HEK293T (cell line): ENCODE data around the gene LINC01488.

Experiments used
- CTCF ChIA-PET: fragments of 350-600 bp; formaldehyde crosslinking; extraction: SDS; loops from one replicate; lab custom pipeline; 2021; ENCODE audit warnings: antibody characterized with exemption, inconsistent platforms; lab: Yijun Ruan, JAX
- POLR2A ChIA-PET: fragments of 350-600 bp; formaldehyde crosslinking; extraction: SDS; loops from one replicate; lab custom pipeline; 2020; ENCODE audit warnings: antibody characterized with exemption, inconsistent platforms; lab: Yijun Ruan, JAX
- DNase-seq: peaks from one replicate; pipeline ENCODE4 v3.0.0; 2012; ENCODE audit warnings: mixed read lengths; ENCODE audit errors: extremely low spot score
- ARNT ChIP-seq: fragments of 450-650 bp; IDR thresholded peaks from 2 replicates; pipeline ENCODE4 v1.6.1; 2017; ENCODE audit warnings: mild to moderate bottlenecking
- BHLHE40 ChIP-seq: fragments of 450-650 bp; IDR thresholded peaks from 2 replicates; pipeline ENCODE4 v1.6.1; 2016; ENCODE audit warnings: mild to moderate bottlenecking, moderate library complexity, borderline replicate concordance
- CTBP1 ChIP-seq: fragments of 450-650 bp; IDR thresholded peaks from 2 replicates; pipeline ENCODE4 v1.6.1; 2016; ENCODE audit warnings: borderline replicate concordance
- ELF4 ChIP-seq: fragments of 450-650 bp; IDR thresholded peaks from 2 replicates; pipeline ENCODE4 v1.6.1; 2017; ENCODE audit warnings: antibody characterized with exemption
- FOXA1 ChIP-seq: fragments of 450-650 bp; IDR thresholded peaks from 2 replicates; pipeline ENCODE4 v1.6.1; 2016; ENCODE audit warnings: mild to moderate bottlenecking
- FOXK2 ChIP-seq: fragments of 450-650 bp; IDR thresholded peaks from 2 replicates; pipeline ENCODE4 v1.6.1; 2016; ENCODE audit warnings: mild to moderate bottlenecking
- FOXM1 ChIP-seq: fragments of 450-650 bp; IDR thresholded peaks from 2 replicates; pipeline ENCODE4 v1.6.1; 2017; ENCODE audit warnings: mild to moderate bottlenecking, borderline replicate concordance
- HDGF ChIP-seq: fragments of 450-650 bp; IDR thresholded peaks from 2 replicates; pipeline ENCODE4 v1.6.1; 2017; ENCODE audit warnings: antibody characterized with exemption, borderline replicate concordance
- L3MBTL2 ChIP-seq: fragments of 450-650 bp; conservative IDR thresholded peaks from 2 replicates; pipeline ENCODE4 v1.6.1; 2016; ENCODE audit warnings: mild to moderate bottlenecking
- LEF1 ChIP-seq: fragments of 450-650 bp; IDR thresholded peaks from 2 replicates; pipeline ENCODE4 v1.6.1; 2017; ENCODE audit warnings: mild to moderate bottlenecking, borderline replicate concordance
- NFRKB ChIP-seq: fragments of 450-650 bp; IDR thresholded peaks from 2 replicates; pipeline ENCODE4 v1.6.1; 2016; ENCODE audit warnings: mild to moderate bottlenecking, moderate library complexity
- PKNOX1 ChIP-seq: fragments of 450-650 bp; IDR thresholded peaks from 2 replicates; pipeline ENCODE4 v1.6.1; 2016
- SP1 ChIP-seq: fragments of 450-650 bp; IDR thresholded peaks from 2 replicates; pipeline ENCODE4 v1.6.1; 2017
- SUZ12 ChIP-seq: fragments of 450-650 bp; IDR thresholded peaks from 2 replicates; pipeline ENCODE4 v1.6.1; 2016; ENCODE audit warnings: mild to moderate bottlenecking
- TARDBP ChIP-seq: fragments of 450-650 bp; IDR thresholded peaks from 2 replicates; pipeline ENCODE4 v1.6.1; 2016
- ZNF384 ChIP-seq: fragments of 450-650 bp; IDR thresholded peaks from 2 replicates; pipeline ENCODE4 v1.6.1; 2016

Gene LINC01488

GRCh38 chr11:69439127-69439526 lies 42.3 kb upstream of the LINC01488 start:
- no peak for DNase-seq

GRCh38 chr11:69439651-69440464 lies 41.6 kb upstream of the LINC01488 start:
- CTCF ChIA-PET, result no interaction called here

More at GRCh38 chr11:69439127-69439526, 42.3 kb upstream of the LINC01488 start:
- TF ChIP-seq FOXM1 (no peak), ELF4 (no peak), CTBP1 (no peak), BHLHE40 (no peak), ARNT (no peak), LEF1 (no peak), FOXA1 (no peak), SP1 (no peak), FOXK2 (no peak)
- CTCF ChIA-PET, result interaction anchor here (0.7 kb wide), 1 partner anchor 27 kb away, joined by 3 read pairs; no protein-coding TSS in a partner anchor
- POLR2A ChIA-PET, result no interaction called here

GRCh38 chr11:69440876-69441275 lies 40.6 kb upstream of the LINC01488 start:
- TF ChIP-seq LEF1, result no peak
- TF ChIP-seq FOXK2, result no peak
- TF ChIP-seq FOXM1, result no peak
- TF ChIP-seq BHLHE40, result no peak
- TF ChIP-seq HDGF, result no peak
- no peak for TF ChIP-seq SP1
- no peak for TF ChIP-seq FOXA1
- no peak for TF ChIP-seq ZNF384
- TF ChIP-seq ELF4, result no peak
- TF ChIP-seq CTBP1, result no peak
- TF ChIP-seq PKNOX1, result no peak
- TF ChIP-seq NFRKB, result no peak
- no peak for TF ChIP-seq SUZ12
- TF ChIP-seq TARDBP, result no peak
- ChIA-PET POLR2A (no interaction called here), CTCF (no interaction called here)
- DNase-seq, result no peak

More at GRCh38 chr11:69439651-69440464, 41.6 kb upstream of the LINC01488 start:
- POLR2A ChIA-PET, result no interaction called here
- DNase-seq, result no peak
- no peak for TF ChIP-seq FOXK2
- no peak for TF ChIP-seq L3MBTL2
- no peak for TF ChIP-seq BHLHE40
- TF ChIP-seq PKNOX1, result no peak
- no peak for TF ChIP-seq FOXM1

- POLR2A ChIA-PET, result no interaction called here
Measured at GRCh38 chr11:69442012-69442806, 39.3 kb upstream of the LINC01488 start.

GRCh38 chr11:69442807-69443137 lies 38.7 kb upstream of the LINC01488 start:
- TF ChIP-seq ZNF384, result no peak
- no peak for TF ChIP-seq FOXM1
- no peak for TF ChIP-seq ARNT
- no peak for TF ChIP-seq SUZ12
- no peak for TF ChIP-seq LEF1
- TF ChIP-seq BHLHE40, result no peak
- TF ChIP-seq FOXK2, result no peak
- TF ChIP-seq TARDBP, result no peak
- TF ChIP-seq NFRKB, result no peak
- TF ChIP-seq PKNOX1, result no peak
- no peak for TF ChIP-seq SP1
- TF ChIP-seq L3MBTL2, result no peak
- no peak for TF ChIP-seq ELF4
- TF ChIP-seq CTBP1, result no peak
- no peak for TF ChIP-seq HDGF
- TF ChIP-seq FOXA1, result no peak
- DNase-seq, result no peak
- CTCF ChIA-PET, result no interaction called here
- POLR2A ChIA-PET, result no interaction called here

More at GRCh38 chr11:69442012-69442806, 39.3 kb upstream of the LINC01488 start:
- no peak for DNase-seq
- TF ChIP-seq PKNOX1, result no peak
- TF ChIP-seq ELF4, result no peak
- no peak for TF ChIP-seq BHLHE40
- TF ChIP-seq SUZ12, result no peak
- TF ChIP-seq LEF1, result no peak
- no peak for TF ChIP-seq FOXM1
- no peak for TF ChIP-seq FOXK2
- no peak for TF ChIP-seq SP1
- TF ChIP-seq L3MBTL2, result no peak
- TF ChIP-seq NFRKB, result no peak
- no peak for TF ChIP-seq ARNT
- no peak for TF ChIP-seq HDGF
- no peak for TF ChIP-seq TARDBP
- TF ChIP-seq ZNF384, result no peak
- TF ChIP-seq CTBP1, result no peak
- no peak for TF ChIP-seq FOXA1
- CTCF ChIA-PET, result no interaction called here
